PC-3 (cell line): Measurements from ENCODE around the gene PJVK.

Experiments
- CTCF ChIP-seq: fragments of 300-600 bp; sonication (generic); conservative IDR thresholded peaks from 2 replicates; pipeline ENCODE4 v1.5.1; 2017; ENCODE audit warnings: antibody characterized with exemption, low read depth, mild to moderate bottlenecking, low read length
- EZH2 ChIP-seq: fragments of 300-600 bp; sonication (generic); IDR thresholded peaks from one replicate; pipeline ENCODE4 v1.6.1; 2017; ENCODE audit warnings: antibody characterized with exemption, mild to moderate bottlenecking, low read length; ENCODE audit not compliant: unreplicated experiment
- EZH2phosphoT487 ChIP-seq: fragments of 300-600 bp; sonication (generic); IDR thresholded peaks from 2 replicates; pipeline ENCODE4 v1.6.1; 2018; ENCODE audit warnings: mild to moderate bottlenecking, antibody characterized with exemption, low read length, borderline replicate concordance

- TF ChIP-seq EZH2phosphoT487, result no peak
- no peak for TF ChIP-seq EZH2
- TF ChIP-seq CTCF, result no peak
Observed at GRCh38 chr2:178415979-178416378, 35.2 kb upstream of the PJVK start.
